K562 (cell line): ENCODE data around the gene SHISA6. TPM values are rescaled to one million over a fixed set of nuclear protein-coding genes. Genes with fewer than 3 reads are reported as not detected.

Experiments
- ATAC-seq: fragments of 200-7000 bp; cut with Tn5 transposase; 3 replicates; pipeline ENCODE4 v1.9.1; 2020; ENCODE audit warnings: moderate library complexity
- BruUV-seq: library from RNA; stranded (reverse); fragments of 400-500 nt; replicated peaks from 2 replicates; lab custom pipeline; 2021; lab: Mats Ljungman, UMichigan
- CTCF ChIA-PET: fragments of 300-600 bp; formaldehyde crosslinking; extraction: SDS; loops from one replicate; lab custom pipeline; 2021; ENCODE audit warnings: low intra/inter-chr PET ratio; lab: Yijun Ruan, JAX
- POLR2A ChIA-PET: fragments of 300-600, 350-650 bp; sonication (Branson Sonifier 250); formaldehyde crosslinking; extraction: SDS; loops from one replicate; lab custom pipeline; 2021; ENCODE audit warnings: antibody characterized with exemption, inconsistent platforms; lab: Yijun Ruan, JAX
- DNase-seq, 4 experiments: peaks; one replicate each; pipeline versions ENCODE4 v3.0.0 to v3.0.0-alpha.2; 2011 to 2018; ENCODE audit warnings: low spot score in 3 of 4, mixed read lengths in 3 of 4; ENCODE audit errors: extremely low read depth in 1 of 4
- FAIRE-seq: peaks from 2 replicates; lab custom pipeline; 2011; peaks lifted over from hg19 to GRCh38; lab: Jason Lieb, UNC
- H2AFZ ChIP-seq: 2 replicates; pipeline ENCODE4 v1.6.0; 2011; ENCODE audit warnings: low read depth, low read length, control low read depth, inconsistent platforms
- H3K27ac ChIP-seq: fragments of 200-600 bp; 3 replicates; pipeline ENCODE4 v1.8.0; 2011; ENCODE audit warnings: low read depth, mild to moderate bottlenecking, control low read depth, inconsistent platforms, low read length, moderate library complexity, mixed read lengths; ENCODE audit errors: extremely low read depth
- H3K27me3 ChIP-seq, 2 experiments: fragments of 300-600 bp in 1 of 2; 2 replicates in 1 of 2; 3 replicates in 1 of 2; pipeline versions ENCODE4 v1.6.0 to v1.8.0; 2011; ENCODE audit warnings: inconsistent platforms in 2 of 2, low read length in 2 of 2, mild to moderate bottlenecking in 1 of 2, mixed read lengths in 1 of 2, moderate library complexity in 1 of 2; ENCODE audit not compliant: control insufficient read depth in 2 of 2, insufficient read depth in 2 of 2
- H3K36me3 ChIP-seq: fragments of 300-600 bp; 3 replicates; pipeline ENCODE4 v1.8.0; 2011; ENCODE audit warnings: mild to moderate bottlenecking, low read length, inconsistent platforms; ENCODE audit not compliant: control insufficient read depth, insufficient read depth
- H3K4me1 ChIP-seq, 2 experiments: fragments of 200-600 bp in 1 of 2; replicated peaks in 1 of 2; 2 replicates in 1 of 2; 3 replicates in 1 of 2; pipeline versions ENCODE4 v1.5.1 to v1.8.0; 2011; ENCODE audit warnings: inconsistent platforms in 2 of 2, low read length in 2 of 2, mild to moderate bottlenecking in 1 of 2, mixed read lengths in 1 of 2, moderate library complexity in 1 of 2; ENCODE audit not compliant: control insufficient read depth in 2 of 2, insufficient read depth in 2 of 2
- H3K4me2 ChIP-seq: 2 replicates; pipeline ENCODE4 v1.6.1; 2011; ENCODE audit warnings: low read length, control low read depth, inconsistent platforms, mixed read lengths; ENCODE audit not compliant: insufficient read depth
- H3K4me3 ChIP-seq: fragments of 200-600 bp; sonication (generic), shearing (Covaris generic); 2 replicates; pipeline ENCODE4 v1.5.1; 2016; ENCODE audit warnings: control low read depth, inconsistent platforms
- H3K79me2 ChIP-seq: fragments of 200-600 bp; 3 replicates; pipeline ENCODE4 v1.8.0; 2011; ENCODE audit warnings: low read length, inconsistent platforms; ENCODE audit not compliant: control insufficient read depth, insufficient read depth
- H3K9ac ChIP-seq, 2 experiments: 2 replicates each; pipeline versions ENCODE4 v1.6.0 to v1.6.1; 2011; ENCODE audit warnings: low read depth in 2 of 2, low read length in 2 of 2, control low read depth in 1 of 2, inconsistent platforms in 1 of 2, mild to moderate bottlenecking in 1 of 2, mixed read lengths in 1 of 2; ENCODE audit not compliant: insufficient read depth in 1 of 2
- H3K9me1 ChIP-seq: one replicate; pipeline ENCODE4 v1.6.0; 2011; ENCODE audit warnings: inconsistent platforms, mild to moderate bottlenecking, low read length, moderate library complexity; ENCODE audit not compliant: control insufficient read depth, insufficient read depth
- H3K9me3 ChIP-seq: replicated peaks from 2 replicates; pipeline ENCODE4 v1.5.1; 2011; ENCODE audit warnings: low read depth, low read length, inconsistent platforms; ENCODE audit not compliant: control insufficient read depth, insufficient read depth
- H4K20me1 ChIP-seq: replicated peaks from 2 replicates; pipeline ENCODE4 v1.6.1; 2011; ENCODE audit warnings: low read length, inconsistent platforms, mixed read lengths; ENCODE audit not compliant: control insufficient read depth, insufficient read depth
- LARP7 ChIP-seq: fragments of 450-650 bp; IDR thresholded peaks from 2 replicates; pipeline ENCODE4 v1.6.1; 2016
- MTA3 ChIP-seq: fragments of 450-650 bp; formaldehyde crosslinking; IDR thresholded peaks from 2 replicates; pipeline ENCODE4 v1.6.1; 2017; ENCODE audit warnings: mild to moderate bottlenecking, borderline replicate concordance
- POLR2AphosphoS2 ChIP-seq: IDR thresholded peaks from 2 replicates; pipeline ENCODE4 v1.6.1; 2012; ENCODE audit warnings: low read length, improper control_type of control experiment
- RFX1 ChIP-seq: fragments of 450-650 bp; IDR thresholded peaks from 2 replicates; pipeline ENCODE4 v1.6.1; 2016; ENCODE audit warnings: mild to moderate bottlenecking, moderate library complexity
- TCF15 ChIP-seq: fragments of 250-450 bp; sonication (Bioruptor Pico); IDR thresholded peaks from 2 replicates; pipeline ENCODE4 v1.8.0; 2022; ENCODE audit warnings: moderate library complexity, mild to moderate bottlenecking, inconsistent platforms
- ZFP1 ChIP-seq: fragments of 450-650 bp; formaldehyde crosslinking; IDR thresholded peaks from 2 replicates; pipeline ENCODE4 v1.4.0; 2020; ENCODE audit warnings: mild to moderate bottlenecking, mixed read lengths
- ZNF511 ChIP-seq: sonication (generic); formaldehyde crosslinking; IDR thresholded peaks from 2 replicates; pipeline ENCODE4 v1.8.0; 2022; ENCODE audit warnings: mild to moderate bottlenecking, missing genetic modification reagents
- ZNF609 ChIP-seq: sonication (generic); formaldehyde crosslinking; IDR thresholded peaks from 2 replicates; pipeline ENCODE4 v1.8.1; 2023; ENCODE audit warnings: missing genetic modification reagents, mild to moderate bottlenecking, borderline replicate concordance
- WGBS: fragments of 100-300 bp; shearing (Covaris generic); methylation state at CpG from one replicate; pipeline ENCODE4 v1.1.6; 2016; ENCODE audit warnings: low coverage, mixed read lengths; ENCODE audit not compliant: insufficient coverage; ENCODE audit errors: missing lambda C conversion rate; 5-methylcytosine and 5-hydroxymethylcytosine counted together
- in situ Hi-C: fragments of 300-500 bp; cut with MboI; formaldehyde crosslinking; loops from 4 replicates; pipeline ENCODE4 v1.15.0; 2018; ENCODE audit warnings: inconsistent platforms, mixed read lengths
- intact Hi-C: fragments of 100-400 bp; cut with micrococcal nuclease; formaldehyde crosslinking; loops from 2 replicates; pipeline ENCODE4 v1.14.2; 2022
- polyA plus RNA-seq, 8 experiments: library from polyadenylated mRNA; depleted of rRNA in 4 of 8; stranded (reverse) in 5 of 8; unstranded in 3 of 8; fragments of >200 nt; fragmentation: Nextera tagmentation in 2 of 8; fragmentation: Illumina TruSeq in 1 of 8; extraction: Ambion mirVana in 2 of 8; extraction: Trizol in 1 of 8; gene quantifications; 2 replicates each; pipeline versions ENCODE4 v1.2.1 to v1.2.3, GENCODE V29; 2011 to 2014; ENCODE audit warnings: inconsistent platforms in 1 of 8, missing spikeins in 1 of 8
- total RNA-seq, 7 experiments: library from RNA; depleted of rRNA in 6 of 7; stranded (reverse); fragments of >200 nt in 6 of 7; fragmentation: Illumina TruSeq in 2 of 7; extraction: Trizol in 2 of 7; gene quantifications; 2 replicates each; pipeline versions ENCODE4 v1.2.1 to v1.2.3, GENCODE V29; 2011 to 2021; ENCODE audit warnings: low replicate concordance in 1 of 7
- TF ChIP-seq, protein P1 (sequence below): fragments of 250-450 bp; sonication (Bioruptor Pico); IDR thresholded peaks from 2 replicates; pipeline ENCODE4 v1.6.1; 2021; ENCODE audit warnings: mild to moderate bottlenecking

SHISA6 gene
- total and polyA plus RNA-seq, 9 of the 15 experiments (the other 6 are each of a cell fraction or from before 2014, with no cell fraction given), result not detected

GRCh38 chr17:11388054-11388453 is 147.0 kb downstream of the SHISA6 start:
- TF ChIP-seq ZNF511 (CRISPR knock-in tag), result no peak
- TF ChIP-seq RFX1, result peak; percentile 47; the same call in 1 of the 2 replicates
- TF ChIP-seq, protein P1, sequence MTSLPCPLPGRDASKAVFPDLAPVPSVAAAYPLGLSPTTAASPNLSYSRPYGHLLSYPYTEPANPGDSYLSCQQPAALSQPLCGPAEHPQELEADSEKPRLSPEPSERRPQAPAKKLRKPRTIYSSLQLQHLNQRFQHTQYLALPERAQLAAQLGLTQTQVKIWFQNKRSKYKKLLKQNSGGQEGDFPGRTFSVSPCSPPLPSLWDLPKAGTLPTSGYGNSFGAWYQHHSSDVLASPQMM (CRISPR knock-in tag), result no peak
- TF ChIP-seq ZFP1 (CRISPR knock-in tag), result no peak
- H3K4me1 ChIP-seq, result no peaks in the 10 kb centered on the region
- H3K27ac ChIP-seq, result no peak overlapping the region
- H3K36me3 ChIP-seq, result no peaks in the 10 kb centered on the region
- no peaks in the 10 kb centered on the region for H3K27me3 ChIP-seq
- in situ Hi-C loops (no loop called here), intact Hi-C loops (no loop called here)
- ATAC-seq, result no peak
- H3K79me2 ChIP-seq, result no peaks in the 10 kb centered on the region
- CTCF ChIA-PET, result no interaction called here
- no peaks in the 10 kb centered on the region for H3K9me3 ChIP-seq
- POLR2A ChIA-PET, result no interaction called here
- no peak for FAIRE-seq
- H2AFZ ChIP-seq, result no peak overlapping the region
- WGBS, result 0% methylated on average over 4 of the region's 6 CpGs
- H4K20me1 ChIP-seq, result no peaks in the 10 kb centered on the region
- no peak overlapping the region for H3K4me2 ChIP-seq
- no TSS peak for BruUV-seq
- H3K4me3 ChIP-seq, result no peak overlapping the region
- DNase-seq, result peak in 1 of 4 experiments; percentile 0
- H3K9ac ChIP-seq, result no peak overlapping the region
- H3K9me1 ChIP-seq, result no peaks in the 10 kb centered on the region

GRCh38 chr17:11389583-11389982 is 148.6 kb downstream of the SHISA6 start:
- BruUV-seq, result no TSS peak
- ATAC-seq, result no peak
- no peaks in the 10 kb centered on the region for H3K9me3 ChIP-seq
- FAIRE-seq, result no peak
- in situ Hi-C loops (no loop called here), intact Hi-C loops (no loop called here)
- H3K79me2 ChIP-seq, result no peaks in the 10 kb centered on the region
- no peak overlapping the region for H3K4me3 ChIP-seq
- no peaks in the 10 kb centered on the region for H3K36me3 ChIP-seq
- H3K27ac ChIP-seq, result no peak overlapping the region
- no peak overlapping the region for H3K4me2 ChIP-seq
- DNase-seq, result no peak
- no peak overlapping the region for H3K9ac ChIP-seq
- H3K9me1 ChIP-seq, result no peaks in the 10 kb centered on the region
- H2AFZ ChIP-seq, result no peak overlapping the region
- H3K27me3 ChIP-seq, result no peaks in the 10 kb centered on the region
- CTCF ChIA-PET, result no interaction called here
- WGBS, result 0% methylated on average over 2 of the region's 2 CpGs
- POLR2A ChIA-PET, result interaction anchor here (0.6 kb wide), 1 partner anchor 26 kb away, joined by 3 read pairs; no protein-coding TSS in a partner anchor
- H4K20me1 ChIP-seq, result no peaks in the 10 kb centered on the region
- no peaks in the 10 kb centered on the region for H3K4me1 ChIP-seq
- no peak for TF ChIP-seq POLR2AphosphoS2
- no peak for TF ChIP-seq MTA3
- no peak for TF ChIP-seq TCF15
- no peak for TF ChIP-seq ZNF609
- TF ChIP-seq LARP7, result no peak
